IMR-90 (cell line): ENCODE measurements around the gene PAN3. TPM values are rescaled to one million over a fixed set of nuclear protein-coding genes. Genes with fewer than 3 reads are reported as not detected.

Source experiments
- ATAC-seq: fragments of 200-7000 bp; cut with Tn5 transposase; 2 replicates; pipeline ENCODE4 v1.9.1; 2020; ENCODE audit warnings: low read depth, mild to moderate bottlenecking, moderate library complexity
- BruUV-seq: library from RNA; stranded (reverse); fragments of 400-500 nt; replicated peaks from 2 replicates; lab custom pipeline; 2021; lab: Mats Ljungman, UMichigan
- CTCF ChIA-PET: fragments of 300-600 bp; formaldehyde crosslinking; extraction: SDS; loops from one replicate; lab custom pipeline; 2021; ENCODE audit warnings: antibody characterized with exemption; lab: Yijun Ruan, JAX
- POLR2A ChIA-PET: fragments of 300-600 bp; sonication (Branson Sonifier 250); formaldehyde crosslinking; loops from one replicate; lab custom pipeline; 2022; ENCODE audit warnings: antibody characterized with exemption; ENCODE audit not compliant: unreplicated experiment; lab: Charles Lee
- DNase-seq: peaks from one replicate; pipeline ENCODE4 v3.0.0; 2013
- H2AFZ ChIP-seq: replicated peaks from 2 replicates; pipeline ENCODE3; 2013; ENCODE audit warnings: low read length, mild to moderate bottlenecking; ENCODE audit not compliant: poor library complexity
- H2AK5ac ChIP-seq: 2 replicates; pipeline ENCODE4 v1.6.1; 2013; ENCODE audit warnings: low read depth, low read length, inconsistent platforms
- H2AK9ac ChIP-seq: replicated peaks from 2 replicates; pipeline ENCODE3; 2013; ENCODE audit warnings: mild to moderate bottlenecking, low read depth, low read length, moderate library complexity; ENCODE audit not compliant: poor library complexity
- H2BK120ac ChIP-seq: 2 replicates; pipeline ENCODE4 v1.6.1; 2013; ENCODE audit warnings: low read depth, low read length, inconsistent platforms
- H2BK15ac ChIP-seq: 3 replicates; pipeline ENCODE4 v1.6.1; 2013; ENCODE audit warnings: low read depth, low read length, inconsistent platforms
- H2BK20ac ChIP-seq: 2 replicates; pipeline ENCODE4 v1.6.1; 2013; ENCODE audit warnings: low read depth, mild to moderate bottlenecking, inconsistent platforms, low read length, moderate library complexity
- H2BK5ac ChIP-seq: 2 replicates; pipeline ENCODE4 v1.6.1; 2013; ENCODE audit warnings: mild to moderate bottlenecking, low read depth, low read length, inconsistent platforms; ENCODE audit not compliant: poor library complexity, severe bottlenecking
- H3K14ac ChIP-seq: replicated peaks from 2 replicates; pipeline ENCODE4 v1.6.1; 2013; ENCODE audit warnings: low read depth, low read length, inconsistent platforms
- H3K18ac ChIP-seq: 2 replicates; pipeline ENCODE4 v1.6.1; 2013; ENCODE audit warnings: low read depth, low read length, control low read depth
- H3K23ac ChIP-seq: 2 replicates; pipeline ENCODE4 v1.6.1; 2013; ENCODE audit warnings: low read depth, low read length, inconsistent platforms
- H3K27ac ChIP-seq: 2 replicates; pipeline ENCODE4 v1.5.1; 2013; ENCODE audit warnings: mild to moderate bottlenecking, control low read depth, low read length; ENCODE audit not compliant: insufficient read depth
- H3K27me3 ChIP-seq: 2 replicates; pipeline ENCODE4 v1.6.1; 2013; ENCODE audit warnings: low read length; ENCODE audit not compliant: control insufficient read depth, insufficient read depth
- H3K36me3 ChIP-seq: 2 replicates; pipeline ENCODE4 v1.6.1; 2013; ENCODE audit warnings: low read length, mixed read lengths; ENCODE audit not compliant: control insufficient read depth, insufficient read depth
- H3K4ac ChIP-seq: 2 replicates; pipeline ENCODE4 v1.6.1; 2013; ENCODE audit warnings: low read depth, low read length, inconsistent platforms
- H3K4me1 ChIP-seq: 2 replicates; pipeline ENCODE4 v1.6.1; 2013; ENCODE audit warnings: low read length, mixed read lengths; ENCODE audit not compliant: control insufficient read depth, insufficient read depth
- H3K4me2 ChIP-seq: 2 replicates; pipeline ENCODE4 v1.6.1; 2013; ENCODE audit warnings: low read depth, mild to moderate bottlenecking, control low read depth, low read length, moderate library complexity
- H3K4me3 ChIP-seq: 2 replicates; pipeline ENCODE4 v1.5.1; 2013; ENCODE audit warnings: low read depth, mild to moderate bottlenecking, control low read depth, low read length, moderate library complexity; ENCODE audit not compliant: insufficient read depth
- H3K56ac ChIP-seq: 2 replicates; pipeline ENCODE4 v1.6.1; 2013; ENCODE audit warnings: low read length, inconsistent platforms; ENCODE audit not compliant: insufficient read depth; ENCODE audit errors: extremely low read depth
- H3K79me1 ChIP-seq, 2 experiments: 2 replicates each; pipeline ENCODE4 v1.6.1; 2013; ENCODE audit warnings: low read length in 2 of 2, inconsistent platforms in 1 of 2, low read depth in 1 of 2
- H3K9ac ChIP-seq: 2 replicates; pipeline ENCODE4 v1.6.1; 2013; ENCODE audit warnings: low read depth, low read length, control low read depth
- H3K9me1 ChIP-seq: 2 replicates; pipeline ENCODE4 v1.6.1; 2013; ENCODE audit warnings: low read length, inconsistent platforms; ENCODE audit not compliant: insufficient read depth
- H3K9me3 ChIP-seq: 2 replicates; pipeline ENCODE4 v1.6.1; 2013; ENCODE audit warnings: low read length; ENCODE audit not compliant: control insufficient read depth, insufficient read depth
- H4K20me1 ChIP-seq: 2 replicates; pipeline ENCODE4 v1.6.1; 2013; ENCODE audit warnings: low read length, inconsistent platforms; ENCODE audit not compliant: insufficient read depth
- H4K5ac ChIP-seq: 2 replicates; pipeline ENCODE4 v1.6.1; 2013; ENCODE audit warnings: mild to moderate bottlenecking, low read depth, low read length, control low read depth
- H4K8ac ChIP-seq, 2 experiments: 2 replicates each; pipeline ENCODE4 v1.6.1; 2013; ENCODE audit warnings: low read depth in 2 of 2, low read length in 2 of 2, control low read depth in 1 of 2, inconsistent platforms in 1 of 2
- H4K91ac ChIP-seq: 2 replicates; pipeline ENCODE4 v1.6.1; 2013; ENCODE audit warnings: low read depth, low read length, inconsistent platforms; ENCODE audit not compliant: insufficient read depth
- BHLHE40 ChIP-seq: fragments of 150-350 bp; IDR thresholded peaks from 2 replicates; pipeline ENCODE4 v1.6.1; 2016; ENCODE audit warnings: mild to moderate bottlenecking, low read depth, low read length
- CEBPB ChIP-seq: IDR thresholded peaks from 2 replicates; pipeline ENCODE4 v1.6.1; 2012; ENCODE audit warnings: low read depth, low read length, improper control_type of control experiment
- CHD1 ChIP-seq: IDR thresholded peaks from 2 replicates; pipeline ENCODE4 v1.6.1; 2012; ENCODE audit warnings: low read depth, low read length, improper control_type of control experiment
- FOS ChIP-seq: fragments of 150-350 bp; IDR thresholded peaks from 2 replicates; pipeline ENCODE4 v1.6.1; 2016; ENCODE audit warnings: low read depth, low read length
- MAFK ChIP-seq: IDR thresholded peaks from 2 replicates; pipeline ENCODE4 v1.6.1; 2012; ENCODE audit warnings: low read depth, low read length, improper control_type of control experiment
- MAZ ChIP-seq: IDR thresholded peaks from 2 replicates; pipeline ENCODE4 v1.6.1; 2012; ENCODE audit warnings: low read depth, mild to moderate bottlenecking, low read length, improper control_type of control experiment, moderate library complexity, borderline replicate concordance
- MXI1 ChIP-seq: IDR thresholded peaks from 2 replicates; pipeline ENCODE4 v1.6.1; 2012; ENCODE audit warnings: low read depth, mild to moderate bottlenecking, low read length, moderate library complexity, borderline replicate concordance
- NFE2L2 ChIP-seq: fragments of 150-350 bp; IDR thresholded peaks from 2 replicates; pipeline ENCODE4 v1.6.1; 2016; ENCODE audit warnings: low read depth, mild to moderate bottlenecking, low read length
- POLR2A ChIP-seq: IDR thresholded peaks from 2 replicates; pipeline ENCODE4 v1.6.1; 2012; ENCODE audit warnings: mild to moderate bottlenecking, low read depth, low read length
- RAD21 ChIP-seq: IDR thresholded peaks from 2 replicates; pipeline ENCODE4 v1.6.1; 2012; ENCODE audit warnings: low read length, improper control_type of control experiment
- RCOR1 ChIP-seq: IDR thresholded peaks from 2 replicates; pipeline ENCODE4 v1.6.1; 2012; ENCODE audit warnings: mild to moderate bottlenecking, low read length, improper control_type of control experiment; ENCODE audit not compliant: insufficient replicate concordance
- SMC3 ChIP-seq: fragments of 150-350 bp; IDR thresholded peaks from 2 replicates; pipeline ENCODE4 v1.6.1; 2016; ENCODE audit warnings: low read depth, mild to moderate bottlenecking, antibody characterized with exemption, low read length, moderate library complexity
- WGBS, 2 experiments: methylation state at CpG; one replicate each; pipeline versions ENCODE4 v1.1.5 to v1.1.7; 2013; ENCODE audit warnings: missing lambda C conversion rate in 2 of 2; ENCODE audit not compliant: insufficient read length in 1 of 2; ENCODE audit errors: extremely low coverage in 2 of 2; 5-methylcytosine and 5-hydroxymethylcytosine counted together
- dilution Hi-C: fragments of 300-500 bp; cut with HindIII; formaldehyde crosslinking; loops from one replicate; pipeline ENCODE4 v1.14.3; 2018; ENCODE audit warnings: low sequenced_read_pairs; ENCODE audit not compliant: unreplicated experiment
- in situ Hi-C: fragments of 300-500 bp; cut with MboI; formaldehyde crosslinking; loops from 3 replicates; pipeline ENCODE4 v1.14.3; 2019; ENCODE audit warnings: low sequenced_read_pairs, inconsistent platforms, mixed read lengths
- intact Hi-C: fragments of 100-400 bp; cut with micrococcal nuclease; formaldehyde crosslinking; loops from 2 replicates; pipeline ENCODE4 v1.10.0; 2022
- polyA plus RNA-seq, 3 experiments: library from polyadenylated mRNA; depleted of rRNA; stranded (reverse); fragments of >200 nt; gene quantifications; 2 replicates each; pipeline ENCODE4 v1.2.3, GENCODE V29; 2012; ENCODE audit warnings: low replicate concordance in 1 of 3
- total RNA-seq: library from RNA; depleted of rRNA; stranded (reverse); fragments of >200 nt; gene quantifications from 2 replicates; pipeline ENCODE4 v1.2.3, GENCODE V29; 2012
- TF ChIP-seq, protein P1 (sequence below): conservative IDR thresholded peaks from 2 replicates; pipeline ENCODE4 v1.5.1; 2012; ENCODE audit warnings: mild to moderate bottlenecking, low read depth, low read length, improper control_type of control experiment
- TF ChIP-seq, protein P2 (sequence below): fragments of 150-350 bp; IDR thresholded peaks from 2 replicates; pipeline ENCODE4 v1.6.1; 2017; ENCODE audit warnings: mild to moderate bottlenecking, antibody characterized with exemption, low read length, low read depth

Gene PAN3
- total and polyA plus RNA-seq, 2 of the 4 experiments (the other 2 are of a cell fraction) = 6.6 to 15.1 TPM

DNA sequence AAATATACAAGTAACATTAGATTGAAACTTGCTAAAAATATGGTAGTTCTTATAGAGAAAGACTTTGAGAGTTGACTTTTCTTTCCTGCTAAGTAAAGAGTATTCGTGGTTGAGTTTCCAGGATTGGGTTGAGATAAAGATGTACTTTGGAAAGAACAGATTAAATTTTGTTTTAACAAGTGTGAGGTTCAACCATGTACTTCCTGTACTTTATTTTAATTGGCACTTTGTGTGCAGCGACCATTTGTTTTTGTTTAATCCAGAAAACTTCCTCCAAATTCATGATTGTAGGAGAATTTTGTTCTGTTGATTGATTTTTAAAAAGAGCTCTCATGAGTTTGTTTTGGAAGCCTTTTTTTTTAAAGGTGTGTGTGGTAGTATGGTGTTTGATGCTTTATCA is 46.9 kb downstream of the PAN3 start:
- CTCF ChIA-PET = no interaction called here
- H2AK9ac ChIP-seq = no peak overlapping the region
- H3K9ac ChIP-seq = no peak overlapping the region
- H3K27me3 ChIP-seq = no peaks in the 10 kb centered on the region
- H2AFZ ChIP-seq = no peak overlapping the region
- no peak overlapping the region for H3K4me2 ChIP-seq
- H3K23ac ChIP-seq = no peak overlapping the region
- peaks cover 11 to 34% of the 10 kb centered on the region in 2 experiments; a peak in 3 of 4 replicates for H3K79me1 ChIP-seq
- no peak overlapping the region for H2BK120ac ChIP-seq
- POLR2A ChIA-PET = no interaction called here
- H2BK5ac ChIP-seq = no peak overlapping the region
- H4K20me1 ChIP-seq = no peaks in the 10 kb centered on the region
- H3K9me3 ChIP-seq = no peaks in the 10 kb centered on the region
- in situ Hi-C loops (no loop called here), intact Hi-C loops (no loop called here), dilution Hi-C loops (no loop called here)
- H4K8ac ChIP-seq = no peak overlapping the region
- no TSS peak for BruUV-seq
- DNase-seq (no peak), ATAC-seq (no peak)
- no peak overlapping the region for H4K91ac ChIP-seq
- no peak overlapping the region for H3K4me3 ChIP-seq
- H3K14ac ChIP-seq = no peak overlapping the region
- peaks cover 1% of the 10 kb centered on the region; the same call in 1 of the 2 replicates for H3K4me1 ChIP-seq
- H2AK5ac ChIP-seq = no peak overlapping the region
- no peaks in the 10 kb centered on the region for H3K36me3 ChIP-seq
- no peak overlapping the region for H3K27ac ChIP-seq
- TF ChIP-seq RCOR1 (no peak), POLR2A (no peak), MAFK (no peak), NFE2L2 (no peak), BHLHE40 (no peak), CHD1 (no peak), FOS (no peak), MAZ (no peak), RAD21 (no peak), CEBPB (no peak), SMC3 (no peak), MXI1 (no peak)
- TF ChIP-seq, protein P1, sequence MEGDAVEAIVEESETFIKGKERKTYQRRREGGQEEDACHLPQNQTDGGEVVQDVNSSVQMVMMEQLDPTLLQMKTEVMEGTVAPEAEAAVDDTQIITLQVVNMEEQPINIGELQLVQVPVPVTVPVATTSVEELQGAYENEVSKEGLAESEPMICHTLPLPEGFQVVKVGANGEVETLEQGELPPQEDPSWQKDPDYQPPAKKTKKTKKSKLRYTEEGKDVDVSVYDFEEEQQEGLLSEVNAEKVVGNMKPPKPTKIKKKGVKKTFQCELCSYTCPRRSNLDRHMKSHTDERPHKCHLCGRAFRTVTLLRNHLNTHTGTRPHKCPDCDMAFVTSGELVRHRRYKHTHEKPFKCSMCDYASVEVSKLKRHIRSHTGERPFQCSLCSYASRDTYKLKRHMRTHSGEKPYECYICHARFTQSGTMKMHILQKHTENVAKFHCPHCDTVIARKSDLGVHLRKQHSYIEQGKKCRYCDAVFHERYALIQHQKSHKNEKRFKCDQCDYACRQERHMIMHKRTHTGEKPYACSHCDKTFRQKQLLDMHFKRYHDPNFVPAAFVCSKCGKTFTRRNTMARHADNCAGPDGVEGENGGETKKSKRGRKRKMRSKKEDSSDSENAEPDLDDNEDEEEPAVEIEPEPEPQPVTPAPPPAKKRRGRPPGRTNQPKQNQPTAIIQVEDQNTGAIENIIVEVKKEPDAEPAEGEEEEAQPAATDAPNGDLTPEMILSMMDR = no peak
- TF ChIP-seq, protein P2, sequence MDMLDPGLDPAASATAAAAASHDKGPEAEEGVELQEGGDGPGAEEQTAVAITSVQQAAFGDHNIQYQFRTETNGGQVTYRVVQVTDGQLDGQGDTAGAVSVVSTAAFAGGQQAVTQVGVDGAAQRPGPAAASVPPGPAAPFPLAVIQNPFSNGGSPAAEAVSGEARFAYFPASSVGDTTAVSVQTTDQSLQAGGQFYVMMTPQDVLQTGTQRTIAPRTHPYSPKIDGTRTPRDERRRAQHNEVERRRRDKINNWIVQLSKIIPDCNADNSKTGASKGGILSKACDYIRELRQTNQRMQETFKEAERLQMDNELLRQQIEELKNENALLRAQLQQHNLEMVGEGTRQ = no peak
- H2BK15ac ChIP-seq = no peak overlapping the region
- H2BK20ac ChIP-seq = no peak overlapping the region
- no peak overlapping the region for H3K56ac ChIP-seq
- H3K4ac ChIP-seq = no peak overlapping the region
- H3K18ac ChIP-seq = no peak overlapping the region
- H3K9me1 ChIP-seq = no peaks in the 10 kb centered on the region
- no CpG with 5 or more reads among the region's 2 CpGs for WGBS, 2 experiments
- no peak overlapping the region for H4K5ac ChIP-seq
